ENCODE data around the gene TFDP1. TPM values are rescaled to one million over a fixed set of nuclear protein-coding genes. Genes with fewer than 3 reads are reported as not detected.

The TFDP1 gene
- polyA plus RNA-seq, 3 donors = 81.7 to 87.4 (median 85.3) TPM

- DNase-seq = no peak
These were observed 45.3 kb downstream of the TFDP1 start for GRCh38 chr13:113629866-113630265.

- no peak for DNase-seq
These were observed 45.7 kb downstream of the TFDP1 start for GRCh38 chr13:113630296-113630695.

- DNase-seq = no peak
These were observed 46.3 kb downstream of the TFDP1 start for GRCh38 chr13:113630804-113631203.

- no peak for DNase-seq
These were observed 47.0 kb downstream of the TFDP1 start for GRCh38 chr13:113631341-113632095.

GRCh38 chr13:113632706-113633484 lies 48.3 kb downstream of the TFDP1 start:
- no peak for DNase-seq

GRCh38 chr13:113633485-113633873 lies 48.9 kb downstream of the TFDP1 start:
- no peak for DNase-seq

- DNase-seq = no peak
These were observed 49.9 kb downstream of the TFDP1 start for GRCh38 chr13:113634279-113635047.

- no peak for DNase-seq
These were observed 50.5 kb downstream of the TFDP1 start for GRCh38 chr13:113635048-113635420.

- no peak for DNase-seq
These were observed 51.2 kb downstream of the TFDP1 start for GRCh38 chr13:113635709-113636108.

GRCh38 chr13:113636266-113636963 lies 51.9 kb downstream of the TFDP1 start:
- no peak for DNase-seq

- no peak for DNase-seq
These were observed 53.0 kb downstream of the TFDP1 start for GRCh38 chr13:113637262-113638160.

GRCh38 chr13:113638173-113638746 lies 53.7 kb downstream of the TFDP1 start:
- DNase-seq = no peak

- no peak for DNase-seq
These were observed 54.3 kb downstream of the TFDP1 start for GRCh38 chr13:113638806-113639205.

GRCh38 chr13:113639616-113640262 lies 55.2 kb downstream of the TFDP1 start:
- no peak for DNase-seq

GRCh38 chr13:113641426-113641825 lies 56.9 kb downstream of the TFDP1 start:
- DNase-seq = no peak

GRCh38 chr13:113642563-113642962 lies 58.0 kb downstream of the TFDP1 start:
- no peak for DNase-seq

- no peak for DNase-seq
These were observed 59.0 kb downstream of the TFDP1 start for GRCh38 chr13:113643593-113643992.

GRCh38 chr13:113644800-113645199 lies 60.2 kb downstream of the TFDP1 start:
- no peak for DNase-seq

- DNase-seq = no peak
These were observed 60.8 kb downstream of the TFDP1 start for GRCh38 chr13:113645329-113645728.

- DNase-seq = no peak
These were observed 61.8 kb downstream of the TFDP1 start for GRCh38 chr13:113646376-113646775.
